ENCODE measurements around the gene PRSS2. TPM values are rescaled to one million over a fixed set of nuclear protein-coding genes. Genes with fewer than 3 reads are reported as not detected.

Gene PRSS2
- total RNA-seq, 4 donors from 2014 or later, result 1.2 TPM; not detected in 3

GRCh38 chr7:142790555-142790954 lies 19.8 kb downstream of the PRSS2 start:
- TF ChIP-seq, protein P1, sequence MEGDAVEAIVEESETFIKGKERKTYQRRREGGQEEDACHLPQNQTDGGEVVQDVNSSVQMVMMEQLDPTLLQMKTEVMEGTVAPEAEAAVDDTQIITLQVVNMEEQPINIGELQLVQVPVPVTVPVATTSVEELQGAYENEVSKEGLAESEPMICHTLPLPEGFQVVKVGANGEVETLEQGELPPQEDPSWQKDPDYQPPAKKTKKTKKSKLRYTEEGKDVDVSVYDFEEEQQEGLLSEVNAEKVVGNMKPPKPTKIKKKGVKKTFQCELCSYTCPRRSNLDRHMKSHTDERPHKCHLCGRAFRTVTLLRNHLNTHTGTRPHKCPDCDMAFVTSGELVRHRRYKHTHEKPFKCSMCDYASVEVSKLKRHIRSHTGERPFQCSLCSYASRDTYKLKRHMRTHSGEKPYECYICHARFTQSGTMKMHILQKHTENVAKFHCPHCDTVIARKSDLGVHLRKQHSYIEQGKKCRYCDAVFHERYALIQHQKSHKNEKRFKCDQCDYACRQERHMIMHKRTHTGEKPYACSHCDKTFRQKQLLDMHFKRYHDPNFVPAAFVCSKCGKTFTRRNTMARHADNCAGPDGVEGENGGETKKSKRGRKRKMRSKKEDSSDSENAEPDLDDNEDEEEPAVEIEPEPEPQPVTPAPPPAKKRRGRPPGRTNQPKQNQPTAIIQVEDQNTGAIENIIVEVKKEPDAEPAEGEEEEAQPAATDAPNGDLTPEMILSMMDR (IDR thresholded peaks at IDR 0.05), result no peak
- no peak for TF ChIP-seq POLR2A (IDR thresholded peaks at IDR 0.05)
- intact Hi-C loops (cut with DNase I; ENCODE audit: low total_unique reads), result no loop called here
- 95 to 100% methylated on average over 1 of the region's 1 CpG for WGBS, 2 donors
- no peak for DNase-seq (ENCODE audit: low spot score in 2 of 2)
- no peak overlapping the region for H3K4me3 ChIP-seq (ENCODE audit: low read depth, poor library complexity, severe bottlenecking)

- no peak for DNase-seq (ENCODE audit: low spot score in 2 of 2)
- 89 to 90% methylated on average over 4 to 6 of the region's 7 CpGs for WGBS, 2 donors
- TF ChIP-seq, protein P1 (IDR thresholded peaks at IDR 0.05), result no peak
- no peak overlapping the region for H3K4me3 ChIP-seq (ENCODE audit: low read depth, poor library complexity, severe bottlenecking)
- intact Hi-C loops (cut with DNase I; ENCODE audit: low total_unique reads), result no loop called here
Measured at GRCh38 chr7:142791502-142791901, 20.7 kb downstream of the PRSS2 start.

DNA sequence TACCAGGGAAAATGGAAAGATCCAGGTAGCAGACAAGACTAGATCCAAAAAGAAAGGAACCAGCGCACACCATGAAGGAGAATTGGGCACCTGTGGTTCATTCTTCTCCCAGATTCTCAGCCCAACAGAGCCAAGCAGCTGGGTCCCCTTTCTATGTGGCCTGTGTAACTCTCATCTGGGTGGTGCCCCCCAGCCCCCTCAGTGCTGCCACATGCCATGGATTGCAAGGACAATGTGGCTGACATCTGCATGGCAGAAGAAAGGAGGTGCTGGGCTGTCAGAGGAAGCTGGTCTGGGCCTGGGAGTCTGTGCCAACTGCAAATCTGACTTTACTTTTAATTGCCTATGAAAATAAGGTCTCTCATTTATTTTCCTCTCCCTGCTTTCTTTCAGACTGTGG lies 21.4 kb downstream of the PRSS2 start:
- no peak overlapping the region for H3K4me3 ChIP-seq (ENCODE audit: low read depth, poor library complexity, severe bottlenecking)
- TF ChIP-seq POLR2A (IDR thresholded peaks at IDR 0.05), result no peak
- TF ChIP-seq, protein P1 (IDR thresholded peaks at IDR 0.05), result no peak
- intact Hi-C loops (cut with DNase I; ENCODE audit: low total_unique reads), result no loop called here
- no peak for DNase-seq (ENCODE audit: low spot score in 2 of 2)
- WGBS, 2 donors, result 93 to 95% methylated on average over 1 of the region's 1 CpG

DNA sequence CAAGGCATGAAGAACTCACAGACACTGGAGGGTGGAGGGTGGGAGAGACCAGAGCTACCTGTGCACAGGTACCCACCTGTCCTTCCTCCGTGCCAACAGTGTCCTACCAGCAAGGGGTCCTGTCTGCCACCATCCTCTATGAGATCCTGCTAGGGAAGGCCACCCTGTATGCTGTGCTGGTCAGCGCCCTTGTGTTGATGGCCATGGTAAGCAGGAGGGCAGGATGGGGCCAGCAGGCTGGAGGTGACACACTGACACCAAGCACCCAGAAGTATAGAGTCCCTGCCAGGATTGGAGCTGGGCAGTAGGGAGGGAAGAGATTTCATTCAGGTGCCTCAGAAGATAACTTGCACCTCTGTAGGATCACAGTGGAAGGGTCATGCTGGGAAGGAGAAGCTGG lies 21.8 kb downstream of the PRSS2 start:
- no peak for DNase-seq (ENCODE audit: low spot score in 2 of 2)
- WGBS, 2 donors, result 86 to 93% methylated on average over 2 of the region's 2 CpGs
- intact Hi-C loops (cut with DNase I; ENCODE audit: low total_unique reads), result no loop called here
- H3K4me3 ChIP-seq (ENCODE audit: low read depth, poor library complexity, severe bottlenecking), result no peak overlapping the region
- TF ChIP-seq POLR2A (IDR thresholded peaks at IDR 0.05), result no peak
- TF ChIP-seq, protein P1 (IDR thresholded peaks at IDR 0.05), result no peak

DNA sequence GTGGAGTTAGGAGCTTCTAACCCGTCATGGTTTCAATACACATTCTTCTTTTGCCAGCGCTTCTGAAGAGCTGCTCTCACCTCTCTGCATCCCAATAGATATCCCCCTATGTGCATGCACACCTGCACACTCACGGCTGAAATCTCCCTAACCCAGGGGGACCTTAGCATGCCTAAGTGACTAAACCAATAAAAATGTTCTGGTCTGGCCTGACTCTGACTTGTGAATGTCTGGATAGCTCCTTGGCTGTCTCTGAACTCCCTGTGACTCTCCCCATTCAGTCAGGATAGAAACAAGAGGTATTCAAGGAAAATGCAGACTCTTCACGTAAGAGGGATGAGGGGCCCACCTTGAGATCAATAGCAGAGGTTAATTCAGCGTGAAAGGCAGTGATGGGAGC lies 22.4 kb downstream of the PRSS2 start:
- 77 to 85% methylated on average over 5 of the region's 5 CpGs for WGBS, 2 donors
- H3K4me3 ChIP-seq (ENCODE audit: low read depth, poor library complexity, severe bottlenecking), result no peak overlapping the region
- DNase-seq (ENCODE audit: low spot score in 2 of 2), result no peak
- TF ChIP-seq POLR2A (IDR thresholded peaks at IDR 0.05), result no peak
- TF ChIP-seq, protein P1 (IDR thresholded peaks at IDR 0.05), result no peak
- intact Hi-C loops (cut with DNase I; ENCODE audit: low total_unique reads), result no loop called here

GRCh38 chr7:142795339-142795863 lies 24.6 kb downstream of the PRSS2 start:
- peak in 1 of 2 donors; percentile 60 for DNase-seq (ENCODE audit: low spot score in 2 of 2)
- TF ChIP-seq, protein P1 (IDR thresholded peaks at IDR 0.05), result no peak
- TF ChIP-seq POLR2A (IDR thresholded peaks at IDR 0.05), result no peak
- WGBS, 2 donors, result 53 to 57% methylated on average over 5 of the region's 5 CpGs
- intact Hi-C loops (cut with DNase I; ENCODE audit: low total_unique reads), result no loop called here
- no peak overlapping the region for H3K4me3 ChIP-seq (ENCODE audit: low read depth, poor library complexity, severe bottlenecking)

Measured in lower leg skin (tissue), 4 donors.